Common myeloid progenitor, CD34-positive (primary cell): Measurements from ENCODE around the gene RCBTB1.

Experiments used
- CTCF ChIA-PET: fragments of 350-600 bp; sonication (Branson Sonifier 250); formaldehyde crosslinking; loops from one replicate; lab custom pipeline; 2021; ENCODE audit warnings: antibody characterized with exemption; lab: Charles Lee
- POLR2A ChIA-PET: fragments of 350-600 bp; sonication (Branson Sonifier 250); formaldehyde crosslinking; loops from one replicate; lab custom pipeline; 2021; ENCODE audit warnings: antibody characterized with exemption; lab: Charles Lee
- DNase-seq, 3 donors: peaks; one replicate each; pipeline versions ENCODE4 v3.0.0 to v3.0.0-alpha.2; 2013
- H3K27ac ChIP-seq, 2 experiments: 1 replicate in 1 of 2; 2 replicates in 1 of 2; pipeline ENCODE4 v1.7.0; 2013; ENCODE audit warnings: inconsistent platforms in 2 of 2, low read length in 2 of 2, mild to moderate bottlenecking in 2 of 2, low read depth in 1 of 2, moderate library complexity in 1 of 2; ENCODE audit not compliant: severe bottlenecking in 2 of 2, insufficient read depth in 1 of 2, poor library complexity in 1 of 2
- H3K27me3 ChIP-seq, 5 experiments: replicated peaks in 2 of 5; 1 replicate in 3 of 5; 2 replicates in 2 of 5; pipeline versions ENCODE4 v1.6.1 to v1.7.0; 2013; ENCODE audit warnings: low read length in 4 of 5, mild to moderate bottlenecking in 2 of 5, moderate library complexity in 2 of 5, inconsistent platforms in 1 of 5; ENCODE audit not compliant: insufficient read depth in 5 of 5, control insufficient read depth in 4 of 5
- H3K36me3 ChIP-seq, 4 experiments: 1 replicate in 2 of 4; 2 replicates in 2 of 4; pipeline versions ENCODE4 v1.6.1 to v1.7.0; 2013; ENCODE audit warnings: low read length in 3 of 4, control low read depth in 1 of 4, mild to moderate bottlenecking in 1 of 4; ENCODE audit not compliant: control insufficient read depth in 4 of 4, insufficient read depth in 4 of 4
- H3K4me1 ChIP-seq, 4 experiments: 1 replicate in 3 of 4; 2 replicates in 1 of 4; pipeline versions ENCODE4 v1.6.1 to v1.7.1; 2013; ENCODE audit warnings: low read length in 3 of 4, mild to moderate bottlenecking in 3 of 4, control low read depth in 1 of 4, inconsistent platforms in 1 of 4, moderate library complexity in 1 of 4; ENCODE audit not compliant: control insufficient read depth in 4 of 4, insufficient read depth in 4 of 4; ENCODE audit errors: control extremely low read depth in 1 of 4
- H3K4me3 ChIP-seq, 7 experiments: 1 replicate in 4 of 7; 2 replicates in 3 of 7; pipeline versions ENCODE4 v1.5.1 to v1.7.0; 2013; ENCODE audit warnings: mild to moderate bottlenecking in 7 of 7, low read length in 6 of 7, moderate library complexity in 6 of 7, inconsistent platforms in 2 of 7, low read depth in 2 of 7, control low read depth in 1 of 7; ENCODE audit not compliant: insufficient read depth in 4 of 7, control insufficient read depth in 1 of 7; ENCODE audit errors: extremely low read depth in 1 of 7
- H3K9me3 ChIP-seq, 5 experiments: 1 replicate in 4 of 5; 2 replicates in 1 of 5; pipeline versions ENCODE4 v1.6.1 to v1.7.1; 2013; ENCODE audit warnings: low read length in 4 of 5, mild to moderate bottlenecking in 2 of 5, inconsistent platforms in 1 of 5, low read depth in 1 of 5, moderate library complexity in 1 of 5; ENCODE audit not compliant: control insufficient read depth in 4 of 5, insufficient read depth in 2 of 5; ENCODE audit errors: control extremely low read depth in 1 of 5
- WGBS: methylation state at CpG from one replicate; pipeline ENCODE4 v1.1.5; 2013; ENCODE audit not compliant: insufficient coverage; 5-methylcytosine and 5-hydroxymethylcytosine counted together

RCBTB1 gene

GRCh38 chr13:49528161-49528560 is 57.2 kb downstream of the RCBTB1 start:
- ChIA-PET CTCF (interaction anchor here (1.0 to 1.9 kb wide), 6 partner anchors 9 to 32 kb away, joined by 3 to 5 read pairs (median 4); no protein-coding TSS in a partner anchor), POLR2A (no interaction called here)
- Histone ChIP-seq H3K27ac (no peak overlapping the region), H3K27me3 (no peaks in the 10 kb centered on the region), H3K4me1 (peaks cover 11 to 63% (median 19%) of the 10 kb centered on the region in 4 experiments), H3K9me3 (no peaks in the 10 kb centered on the region), H3K4me3 (no peak overlapping the region), H3K36me3 (peaks cover 9 to 26% (median 21%) of the 10 kb centered on the region in 4 experiments)
- no peak for DNase-seq
- no CpG with 5 or more reads among the region's 1 CpG for WGBS

DNA sequence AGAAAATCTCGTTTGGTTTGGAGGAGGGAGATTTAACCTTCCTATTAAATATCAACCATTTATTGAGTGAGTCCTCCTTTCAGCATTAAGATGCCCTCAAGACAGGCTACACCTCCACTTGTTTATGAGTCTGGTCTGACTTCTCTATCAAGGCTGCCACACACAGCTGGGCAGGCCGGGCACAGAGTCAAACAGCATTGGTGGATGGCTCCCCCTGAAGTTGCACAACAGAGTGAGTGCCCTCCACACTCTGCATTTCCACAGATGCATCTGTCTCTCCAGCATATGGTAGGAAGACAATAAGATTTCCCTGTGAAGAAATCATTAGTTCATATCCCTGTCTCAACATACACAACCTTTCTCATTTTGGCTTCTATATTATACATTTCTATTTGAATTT is 58.2 kb downstream of the RCBTB1 start:
- H3K4me3 ChIP-seq = no peak overlapping the region
- peaks cover 12 to 30% (median 22%) of the 10 kb centered on the region in 4 experiments for H3K36me3 ChIP-seq
- H3K4me1 ChIP-seq = peaks cover 9 to 53% (median 15%) of the 10 kb centered on the region in 4 experiments
- CTCF ChIA-PET = interaction anchor here (1.2 to 2.0 kb wide), 3 partner anchors 12 to 33 kb away, joined by 3 to 5 read pairs (median 5); no protein-coding TSS in a partner anchor
- no peaks in the 10 kb centered on the region for H3K27me3 ChIP-seq
- no peaks in the 10 kb centered on the region for H3K9me3 ChIP-seq
- H3K27ac ChIP-seq = no peak overlapping the region
- DNase-seq = peak in 2 of 3 donors; percentile 21 to 24
- POLR2A ChIA-PET = no interaction called here
- 100% methylated on average over 1 of the region's 2 CpGs for WGBS

DNA sequence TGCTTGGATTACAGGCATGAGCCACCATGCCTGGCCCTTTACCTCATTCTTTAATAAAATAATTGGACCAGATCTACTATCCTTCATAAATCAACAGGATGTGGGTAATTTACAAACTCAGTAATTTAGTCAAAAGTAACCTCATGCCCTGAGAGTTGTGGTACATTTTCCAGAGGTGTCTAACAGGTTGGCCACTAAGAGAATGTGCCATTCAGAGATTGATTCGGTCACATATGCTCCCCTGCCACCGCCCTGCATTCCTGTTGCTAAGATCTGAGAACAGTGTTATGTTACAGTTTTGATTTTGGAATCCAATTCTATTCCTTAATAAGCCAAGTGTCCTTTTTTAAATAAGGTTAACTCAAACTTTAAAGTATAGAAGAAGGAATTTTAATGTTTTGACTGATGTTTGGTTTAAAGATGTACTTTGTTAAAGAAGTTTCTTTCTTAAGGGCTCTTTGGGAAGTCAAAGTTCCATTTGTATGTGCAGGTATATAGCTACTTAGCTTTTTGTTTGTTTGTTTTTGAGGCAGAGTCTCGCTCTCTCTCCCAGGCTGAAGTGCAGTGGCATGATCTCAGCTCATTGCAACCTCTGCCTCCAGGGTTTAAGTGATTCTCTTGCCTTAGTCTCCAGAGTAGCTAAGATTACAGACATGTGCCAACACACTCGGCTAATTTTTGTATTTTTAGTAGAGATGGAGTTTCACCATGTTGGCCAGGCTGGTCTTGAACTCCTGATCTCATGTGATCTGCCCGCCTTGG is 60.4 kb downstream of the RCBTB1 start:
- peaks cover 14 to 43% (median 23%) of the 10 kb centered on the region in 4 experiments for H3K36me3 ChIP-seq
- 100% methylated on average over 3 of the region's 5 CpGs for WGBS

GRCh38 chr13:49521224-49521623 is 64.1 kb downstream of the RCBTB1 start:
- DNase-seq = no peak
- POLR2A ChIA-PET = no interaction called here
- Histone ChIP-seq H3K4me1 (peaks cover 0 to 4% (median under 1%) of the 10 kb centered on the region in 4 experiments), H3K27ac (no peak overlapping the region), H3K4me3 (no peak overlapping the region), H3K27me3 (no peaks in the 10 kb centered on the region), H3K36me3 (peaks cover 13 to 57% (median 26%) of the 10 kb centered on the region in 4 experiments), H3K9me3 (no peaks in the 10 kb centered on the region)
- CTCF ChIA-PET = no interaction called here
- WGBS = 100% methylated on average over 4 of the region's 4 CpGs

More for the DNA sequence above, 60.4 kb downstream of the RCBTB1 start:
- DNase-seq = no peak
- Histone ChIP-seq H3K4me3 (no peak overlapping the region), H3K9me3 (no peaks in the 10 kb centered on the region), H3K4me1 (peaks cover 1 to 33% (median 4%) of the 10 kb centered on the region in 4 experiments), H3K27ac (no peak overlapping the region), H3K27me3 (no peaks in the 10 kb centered on the region)
- ChIA-PET CTCF (interaction anchor here (0.8 to 1.2 kb wide), 5 partner anchors 9 to 236 kb away, joined by 3 to 4 read pairs (median 3); partner anchors contain the start of gene PHF11), POLR2A (interaction anchor here (0.6 kb wide), 1 partner anchor 293 kb away, joined by 3 read pairs; no protein-coding TSS in a partner anchor)

- Histone ChIP-seq H3K36me3 (peaks cover 19 to 72% (median 41%) of the 10 kb centered on the region in 4 experiments), H3K27me3 (no peaks in the 10 kb centered on the region), H3K9me3 (no peaks in the 10 kb centered on the region), H3K4me3 (no peak overlapping the region), H3K4me1 (peaks cover 0 to 4% (median 0%) of the 10 kb centered on the region in 4 experiments), H3K27ac (no peak overlapping the region)
- CTCF ChIA-PET = interaction anchor here (0.9 to 2.9 kb wide), 7 partner anchors 11 to 96 kb away, joined by 3 to 11 read pairs (median 4); partner anchors contain the start of gene PHF11
- WGBS = 75% methylated on average over 4 of the region's 6 CpGs
- no peak for DNase-seq
- POLR2A ChIA-PET = no interaction called here
Measured at GRCh38 chr13:49517461-49517860, 67.9 kb downstream of the RCBTB1 start.

GRCh38 chr13:49516467-49516866 is 68.9 kb downstream of the RCBTB1 start:
- no peaks in the 10 kb centered on the region for H3K27me3 ChIP-seq
- DNase-seq = no peak
- 100% methylated on average over 4 of the region's 5 CpGs for WGBS
- no peaks in the 10 kb centered on the region for H3K4me1 ChIP-seq
- H3K27ac ChIP-seq = no peak overlapping the region
- ChIA-PET POLR2A (no interaction called here), CTCF (interaction anchor here (1.2 to 1.9 kb wide), 5 partner anchors 9 to 33 kb away, joined by 3 to 4 read pairs (median 4); no protein-coding TSS in a partner anchor)
- no peak overlapping the region for H3K4me3 ChIP-seq
- H3K36me3 ChIP-seq = peaks cover 23 to 66% (median 38%) of the 10 kb centered on the region in 4 experiments
- no peaks in the 10 kb centered on the region for H3K9me3 ChIP-seq
